ENCODE measurements around the gene LILRB1.

Gene LILRB1

GRCh38 chr19:54644056-54644455, 13.8 kb downstream of the LILRB1 start:
- no peak overlapping the region for H3K9ac ChIP-seq (ENCODE audit: low read length in 2 of 2)
- no peak overlapping the region for H3K27ac ChIP-seq (ENCODE audit: low read length)
- H3K9me3 ChIP-seq (ENCODE audit: control insufficient read depth in 2 of 2, low read length in 2 of 2), result no peaks in the 10 kb centered on the region
- H3K4me3 ChIP-seq (ENCODE audit: low read length in 2 of 2), result no peak overlapping the region
- H3K27me3 ChIP-seq (ENCODE audit: control insufficient read depth in 1 of 2, insufficient read depth in 2 of 2, low read length in 2 of 2), result no peaks in the 10 kb centered on the region
- no peaks in the 10 kb centered on the region for H3K36me3 ChIP-seq (ENCODE audit: control insufficient read depth in 2 of 2, insufficient read depth in 2 of 2, low read length in 2 of 2)
- H3K4me1 ChIP-seq (ENCODE audit: control insufficient read depth, insufficient read depth, low read length), result no peaks in the 10 kb centered on the region

DNA sequence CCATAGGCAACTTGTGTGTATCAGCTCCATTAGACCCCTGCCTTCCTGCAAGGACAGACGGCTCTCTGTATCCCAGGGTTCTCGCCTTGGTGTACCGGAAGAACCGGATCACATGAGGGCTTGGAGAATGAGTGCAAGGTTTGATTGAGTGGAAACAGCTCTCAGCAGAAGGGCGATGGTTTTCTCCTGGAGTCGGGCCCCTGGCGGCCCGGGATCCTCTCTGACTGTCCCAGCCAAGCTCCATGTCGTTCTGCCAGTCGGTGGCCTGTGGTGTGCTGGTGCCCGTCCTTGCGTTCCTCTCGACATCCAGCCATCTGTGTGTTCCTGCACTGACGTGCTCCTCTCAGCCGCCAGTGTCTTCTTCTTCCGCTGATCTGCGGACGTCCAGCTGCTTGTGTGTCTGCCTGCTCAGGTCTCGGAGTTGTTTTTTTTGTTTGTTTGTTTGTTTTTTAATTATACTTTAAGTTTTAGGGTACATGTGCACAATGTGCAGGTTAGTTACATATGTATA, 16.1 kb downstream of the LILRB1 start:
- Histone ChIP-seq H3K9ac (ENCODE audit: low read length in 2 of 2) (no peak overlapping the region), H3K27ac (ENCODE audit: low read length) (no peak overlapping the region), H3K27me3 (ENCODE audit: control insufficient read depth in 1 of 2, insufficient read depth in 2 of 2, low read length in 2 of 2) (no peaks in the 10 kb centered on the region)

DNA sequence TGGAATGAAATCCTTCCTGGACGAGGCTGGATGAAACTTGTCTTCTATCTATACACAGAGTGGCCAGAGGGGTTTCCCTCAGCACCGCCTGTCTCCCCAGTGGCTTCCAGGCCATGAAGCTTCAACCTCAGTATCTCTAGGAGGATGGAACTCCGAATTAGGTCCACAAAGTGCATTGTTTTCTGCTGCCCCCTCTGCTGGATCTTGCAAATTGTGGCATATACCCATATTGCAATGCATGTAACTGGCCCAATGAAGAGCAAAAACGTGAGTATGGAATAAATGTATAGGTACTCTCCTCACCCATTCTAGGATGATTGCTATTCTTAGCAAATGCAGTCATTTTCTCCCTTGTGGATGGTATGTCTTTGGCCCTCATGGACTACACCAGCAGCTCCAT, 17.8 kb downstream of the LILRB1 start:
- Histone ChIP-seq H3K9ac (ENCODE audit: low read length in 2 of 2) (no peak overlapping the region), H3K9me3 (ENCODE audit: control insufficient read depth in 2 of 2, low read length in 2 of 2) (no peaks in the 10 kb centered on the region), H3K4me3 (ENCODE audit: low read length in 2 of 2) (no peak overlapping the region), H3K36me3 (ENCODE audit: control insufficient read depth in 2 of 2, insufficient read depth in 2 of 2, low read length in 2 of 2) (no peaks in the 10 kb centered on the region), H3K4me1 (ENCODE audit: control insufficient read depth, insufficient read depth, low read length) (no peaks in the 10 kb centered on the region), H3K27ac (ENCODE audit: low read length) (no peak overlapping the region), H3K27me3 (ENCODE audit: control insufficient read depth in 1 of 2, insufficient read depth in 2 of 2, low read length in 2 of 2) (no peaks in the 10 kb centered on the region)

More for the DNA sequence above, 16.1 kb downstream of the LILRB1 start:
- Histone ChIP-seq H3K36me3 (ENCODE audit: control insufficient read depth in 2 of 2, insufficient read depth in 2 of 2, low read length in 2 of 2) (no peaks in the 10 kb centered on the region), H3K4me1 (ENCODE audit: control insufficient read depth, insufficient read depth, low read length) (no peaks in the 10 kb centered on the region), H3K4me3 (ENCODE audit: low read length in 2 of 2) (no peak overlapping the region), H3K9me3 (ENCODE audit: control insufficient read depth in 2 of 2, low read length in 2 of 2) (no peaks in the 10 kb centered on the region)

DNA sequence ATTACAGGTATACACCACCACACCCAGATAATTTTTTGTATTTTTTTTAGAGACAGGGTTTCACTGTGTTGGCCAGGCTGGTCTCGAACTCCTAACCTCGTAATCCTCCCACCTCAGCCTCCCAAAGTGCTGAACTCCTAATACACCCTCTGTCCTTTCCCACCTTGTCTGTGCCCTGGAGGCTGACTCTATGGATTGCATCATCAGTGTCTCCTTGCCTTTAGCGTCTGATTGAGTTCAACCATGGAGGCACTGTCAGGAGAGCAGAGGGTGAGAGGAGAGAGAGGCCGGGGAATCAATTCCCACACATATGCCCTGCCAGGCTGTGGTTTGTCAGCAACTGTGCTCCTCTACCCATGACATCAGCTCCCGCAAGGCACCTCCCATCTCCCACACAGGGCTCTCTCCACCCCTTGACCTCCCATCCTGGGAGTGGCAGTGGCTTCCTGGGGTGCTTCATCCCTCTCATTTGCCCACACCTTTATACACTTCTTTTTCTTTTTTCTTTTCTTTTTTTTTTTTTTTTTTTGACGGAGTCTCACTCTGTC, 19.9 kb downstream of the LILRB1 start:
- Histone ChIP-seq H3K9ac (ENCODE audit: low read length in 2 of 2) (no peak overlapping the region), H3K4me3 (ENCODE audit: low read length in 2 of 2) (no peak overlapping the region), H3K4me1 (ENCODE audit: control insufficient read depth, insufficient read depth, low read length) (no peaks in the 10 kb centered on the region), H3K9me3 (ENCODE audit: control insufficient read depth in 2 of 2, low read length in 2 of 2) (no peaks in the 10 kb centered on the region), H3K27me3 (ENCODE audit: control insufficient read depth in 1 of 2, insufficient read depth in 2 of 2, low read length in 2 of 2) (peaks cover 0 to 2% of the 10 kb centered on the region in 2 donors), H3K36me3 (ENCODE audit: control insufficient read depth in 2 of 2, insufficient read depth in 2 of 2, low read length in 2 of 2) (no peaks in the 10 kb centered on the region), H3K27ac (ENCODE audit: low read length) (no peak overlapping the region)

GRCh38 chr19:54653181-54653809, 23.0 kb downstream of the LILRB1 start:
- Histone ChIP-seq H3K27ac (ENCODE audit: low read length) (no peak overlapping the region), H3K4me3 (ENCODE audit: low read length in 2 of 2) (no peak overlapping the region), H3K27me3 (ENCODE audit: control insufficient read depth in 1 of 2, insufficient read depth in 2 of 2, low read length in 2 of 2) (peaks cover 0 to 2% of the 10 kb centered on the region in 2 donors), H3K9ac (ENCODE audit: low read length in 2 of 2) (no peak overlapping the region), H3K4me1 (ENCODE audit: control insufficient read depth, insufficient read depth, low read length) (no peaks in the 10 kb centered on the region), H3K36me3 (ENCODE audit: control insufficient read depth in 2 of 2, insufficient read depth in 2 of 2, low read length in 2 of 2) (no peaks in the 10 kb centered on the region), H3K9me3 (ENCODE audit: control insufficient read depth in 2 of 2, low read length in 2 of 2) (no peaks in the 10 kb centered on the region)

DNA sequence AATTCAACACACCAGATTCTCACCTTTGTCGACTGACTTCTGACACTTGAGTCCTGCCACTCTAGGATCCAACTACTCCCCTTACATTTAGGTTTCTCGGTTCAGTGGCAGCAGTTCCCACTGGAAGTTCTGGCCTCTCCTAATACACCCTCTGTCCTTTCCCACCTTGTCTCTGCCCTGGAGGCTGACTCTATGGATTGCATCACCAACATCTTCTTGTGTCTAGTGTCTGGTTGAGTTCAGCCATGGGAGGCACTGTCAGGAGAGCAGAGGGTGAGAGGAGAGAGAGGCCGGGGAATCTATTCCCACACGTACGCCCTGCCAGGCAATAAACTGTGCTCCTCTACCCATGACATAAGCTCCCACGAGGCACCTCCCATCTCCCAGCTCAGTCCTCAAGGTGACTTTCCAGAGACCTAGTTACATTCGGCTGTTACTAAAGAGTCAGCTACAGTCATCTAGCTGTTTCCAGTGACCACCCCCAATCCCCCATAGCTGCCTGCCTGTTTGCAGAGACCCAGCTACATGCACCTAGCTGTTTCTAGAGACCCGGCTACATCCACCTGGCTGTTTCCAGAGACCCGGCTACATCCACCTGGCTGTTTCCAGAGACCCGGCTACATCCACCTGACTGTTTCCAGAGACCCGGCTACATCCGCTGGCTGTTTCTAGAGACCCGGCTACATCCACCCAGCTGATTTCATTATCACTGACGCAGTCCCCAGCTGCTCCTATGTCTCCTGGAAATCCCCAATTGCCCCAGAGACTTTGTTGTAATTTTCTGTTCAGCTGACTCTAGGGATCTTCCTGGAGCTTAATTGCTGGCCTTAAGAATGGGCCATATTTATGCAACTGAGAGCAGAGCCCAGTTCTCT, 24.4 kb downstream of the LILRB1 start:
- no peak overlapping the region for H3K9ac ChIP-seq (ENCODE audit: low read length in 2 of 2)

DNA sequence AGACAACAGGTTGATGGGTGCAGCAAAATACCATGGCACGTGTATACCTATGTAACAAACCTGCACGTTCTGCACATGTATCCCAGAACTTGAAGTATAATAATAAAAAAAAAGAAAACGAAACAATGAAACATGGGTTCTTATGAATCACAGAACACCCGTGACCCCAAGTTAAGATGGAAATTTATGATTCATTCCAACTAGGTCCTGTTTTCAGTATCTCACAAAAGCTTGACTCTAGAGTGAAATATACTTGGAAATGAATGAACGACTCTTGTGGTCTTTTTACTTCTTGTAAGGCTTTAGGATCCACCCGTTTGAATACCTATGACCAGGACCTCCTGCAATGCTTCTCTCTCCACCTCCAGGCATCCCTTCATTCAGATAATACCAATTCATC, 29.0 kb downstream of the LILRB1 start:
- Histone ChIP-seq H3K27me3 (ENCODE audit: control insufficient read depth in 1 of 2, insufficient read depth in 2 of 2, low read length in 2 of 2) (peaks cover 0 to 4% of the 10 kb centered on the region in 2 donors), H3K9ac (ENCODE audit: low read length in 2 of 2) (no peak overlapping the region), H3K36me3 (ENCODE audit: control insufficient read depth in 2 of 2, insufficient read depth in 2 of 2, low read length in 2 of 2) (no peaks in the 10 kb centered on the region), H3K27ac (ENCODE audit: low read length) (no peak overlapping the region), H3K4me1 (ENCODE audit: control insufficient read depth, insufficient read depth, low read length) (no peaks in the 10 kb centered on the region), H3K4me3 (ENCODE audit: low read length in 2 of 2) (no peak overlapping the region), H3K9me3 (ENCODE audit: control insufficient read depth in 2 of 2, low read length in 2 of 2) (no peaks in the 10 kb centered on the region)

More for the DNA sequence above, 24.4 kb downstream of the LILRB1 start:
- H3K36me3 ChIP-seq (ENCODE audit: control insufficient read depth in 2 of 2, insufficient read depth in 2 of 2, low read length in 2 of 2), result no peaks in the 10 kb centered on the region
- peaks cover 0 to 2% of the 10 kb centered on the region in 2 donors for H3K27me3 ChIP-seq (ENCODE audit: control insufficient read depth in 1 of 2, insufficient read depth in 2 of 2, low read length in 2 of 2)
- H3K4me1 ChIP-seq (ENCODE audit: control insufficient read depth, insufficient read depth, low read length), result no peaks in the 10 kb centered on the region
- H3K9me3 ChIP-seq (ENCODE audit: control insufficient read depth in 2 of 2, low read length in 2 of 2), result no peaks in the 10 kb centered on the region
- no peak overlapping the region for H3K4me3 ChIP-seq (ENCODE audit: low read length in 2 of 2)
- no peak overlapping the region for H3K27ac ChIP-seq (ENCODE audit: low read length)

- H3K36me3 ChIP-seq (ENCODE audit: control insufficient read depth in 2 of 2, insufficient read depth in 2 of 2, low read length in 2 of 2), result no peaks in the 10 kb centered on the region
- H3K27me3 ChIP-seq (ENCODE audit: control insufficient read depth in 1 of 2, insufficient read depth in 2 of 2, low read length in 2 of 2), result peaks cover 0 to 2% of the 10 kb centered on the region in 2 donors
- H3K9me3 ChIP-seq (ENCODE audit: control insufficient read depth in 2 of 2, low read length in 2 of 2), result no peaks in the 10 kb centered on the region
- H3K4me1 ChIP-seq (ENCODE audit: control insufficient read depth, insufficient read depth, low read length), result no peaks in the 10 kb centered on the region
- H3K9ac ChIP-seq (ENCODE audit: low read length in 2 of 2), result no peak overlapping the region
- H3K27ac ChIP-seq (ENCODE audit: low read length), result no peak overlapping the region
- no peak overlapping the region for H3K4me3 ChIP-seq (ENCODE audit: low read length in 2 of 2)
Measured at GRCh38 chr19:54660306-54660705, 30.0 kb downstream of the LILRB1 start.

DNA sequence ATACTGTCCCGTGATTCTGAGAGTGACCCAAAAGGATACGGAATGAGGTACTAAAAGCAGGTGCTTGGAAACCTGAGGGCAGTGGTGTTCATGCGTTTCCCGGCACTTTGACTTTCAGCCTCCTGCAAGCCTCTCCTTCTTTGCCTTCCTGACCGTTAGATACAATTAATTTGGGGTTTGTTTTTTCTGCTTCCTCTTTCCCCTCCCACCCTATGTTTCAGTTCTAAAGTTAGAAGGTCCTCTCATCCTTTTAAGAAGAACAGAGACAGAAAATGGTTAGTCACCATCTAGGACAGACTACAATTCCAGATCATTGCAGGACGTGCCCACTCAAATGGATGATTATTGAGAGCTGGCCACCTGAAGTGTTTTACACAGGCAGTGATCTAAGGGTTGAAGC, 30.7 kb downstream of the LILRB1 start:
- Histone ChIP-seq H3K9me3 (ENCODE audit: control insufficient read depth in 2 of 2, low read length in 2 of 2) (no peaks in the 10 kb centered on the region), H3K4me3 (ENCODE audit: low read length in 2 of 2) (no peak overlapping the region), H3K9ac (ENCODE audit: low read length in 2 of 2) (no peak overlapping the region), H3K27ac (ENCODE audit: low read length) (no peak overlapping the region), H3K4me1 (ENCODE audit: control insufficient read depth, insufficient read depth, low read length) (no peaks in the 10 kb centered on the region), H3K36me3 (ENCODE audit: control insufficient read depth in 2 of 2, insufficient read depth in 2 of 2, low read length in 2 of 2) (no peaks in the 10 kb centered on the region), H3K27me3 (ENCODE audit: control insufficient read depth in 1 of 2, insufficient read depth in 2 of 2, low read length in 2 of 2) (peaks cover 0 to 2% of the 10 kb centered on the region in 2 donors)

GRCh38 chr19:54661846-54662481, 31.7 kb downstream of the LILRB1 start:
- Histone ChIP-seq H3K9ac (ENCODE audit: low read length in 2 of 2) (no peak overlapping the region), H3K9me3 (ENCODE audit: control insufficient read depth in 2 of 2, low read length in 2 of 2) (peaks cover 0 to 3% of the 10 kb centered on the region in 2 donors), H3K4me3 (ENCODE audit: low read length in 2 of 2) (no peak overlapping the region), H3K27me3 (ENCODE audit: control insufficient read depth in 1 of 2, insufficient read depth in 2 of 2, low read length in 2 of 2) (peaks cover 0 to 2% of the 10 kb centered on the region in 2 donors), H3K36me3 (ENCODE audit: control insufficient read depth in 2 of 2, insufficient read depth in 2 of 2, low read length in 2 of 2) (no peaks in the 10 kb centered on the region), H3K27ac (ENCODE audit: low read length) (no peak overlapping the region), H3K4me1 (ENCODE audit: control insufficient read depth, insufficient read depth, low read length) (no peaks in the 10 kb centered on the region)
